Measurements from ENCODE around the gene USP20.

The USP20 gene

DNA sequence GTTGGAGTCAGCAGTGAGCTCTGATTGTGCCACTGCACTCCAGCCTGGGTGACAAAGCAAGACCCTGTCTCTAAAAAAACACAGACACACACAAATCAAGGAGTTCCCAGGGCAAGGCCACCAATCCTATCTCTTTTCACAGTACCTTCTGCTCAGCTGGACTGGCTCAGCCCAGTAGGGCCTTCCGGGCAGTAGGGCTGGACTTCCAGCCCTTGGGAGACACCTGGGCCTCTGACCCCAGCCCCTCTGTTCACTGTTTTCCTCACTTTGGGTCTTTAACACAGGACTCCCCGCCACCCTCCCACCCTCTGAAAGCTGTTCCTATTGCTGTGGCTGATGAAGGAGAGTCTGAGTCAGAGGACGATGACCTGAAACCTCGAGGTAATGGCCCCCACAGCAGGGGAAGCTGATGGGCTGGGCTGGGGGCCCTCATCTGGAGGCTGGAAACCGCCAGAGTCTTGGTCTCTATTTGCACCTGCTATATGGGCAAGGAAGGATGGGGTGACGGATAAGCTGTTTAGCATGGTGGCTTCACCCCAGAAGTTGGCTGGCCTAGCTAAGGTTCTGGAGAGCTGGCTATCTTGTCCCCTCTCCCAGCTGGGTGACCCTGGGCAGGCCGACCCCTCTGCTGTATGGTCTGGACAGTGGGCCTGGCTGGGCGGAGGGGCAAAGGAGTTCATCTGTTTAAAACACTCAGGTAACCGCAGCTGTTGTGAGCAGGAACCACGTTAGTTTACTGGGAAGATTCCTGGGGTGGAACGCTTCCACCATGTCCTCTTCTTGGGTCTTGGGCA is 25.6 kb downstream of the USP20 start:
- peak overlapping the region; percentile 79 for H3K27ac Mint-ChIP-seq
- H3K4me1 Mint-ChIP-seq, result peaks cover 52% of the 10 kb centered on the region
- H3K9me3 Mint-ChIP-seq, result no peaks in the 10 kb centered on the region
- H3K4me3 Mint-ChIP-seq, result no peak overlapping the region
- H3K36me3 Mint-ChIP-seq, result peaks cover 16% of the 10 kb centered on the region
- no peaks in the 10 kb centered on the region for H3K27me3 Mint-ChIP-seq

DNA sequence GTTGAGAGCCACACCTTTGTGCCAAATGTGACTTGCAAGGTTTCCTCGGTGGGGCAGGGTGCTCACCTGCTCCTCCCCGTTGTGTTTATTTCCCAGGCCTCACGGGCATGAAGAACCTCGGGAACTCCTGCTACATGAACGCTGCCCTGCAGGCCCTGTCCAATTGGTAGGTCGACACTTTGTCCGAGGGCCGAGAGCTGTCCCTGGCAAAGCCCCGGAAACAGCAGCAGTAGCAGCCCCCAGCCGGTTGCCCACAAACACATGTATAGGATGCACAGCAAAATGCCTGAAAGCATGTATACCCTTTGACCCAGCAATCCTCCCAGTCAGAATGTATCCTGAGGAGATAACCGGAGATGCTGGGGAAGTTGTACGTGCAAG is 26.2 kb downstream of the USP20 start:
- no peaks in the 10 kb centered on the region for H3K27me3 Mint-ChIP-seq
- H3K4me3 Mint-ChIP-seq, result peak overlapping the region; percentile 36
- peaks cover 14% of the 10 kb centered on the region for H3K36me3 Mint-ChIP-seq
- peaks cover 53% of the 10 kb centered on the region for H3K4me1 Mint-ChIP-seq
- peak overlapping the region; percentile 77 for H3K27ac Mint-ChIP-seq
- H3K9me3 Mint-ChIP-seq, result no peaks in the 10 kb centered on the region

DNA sequence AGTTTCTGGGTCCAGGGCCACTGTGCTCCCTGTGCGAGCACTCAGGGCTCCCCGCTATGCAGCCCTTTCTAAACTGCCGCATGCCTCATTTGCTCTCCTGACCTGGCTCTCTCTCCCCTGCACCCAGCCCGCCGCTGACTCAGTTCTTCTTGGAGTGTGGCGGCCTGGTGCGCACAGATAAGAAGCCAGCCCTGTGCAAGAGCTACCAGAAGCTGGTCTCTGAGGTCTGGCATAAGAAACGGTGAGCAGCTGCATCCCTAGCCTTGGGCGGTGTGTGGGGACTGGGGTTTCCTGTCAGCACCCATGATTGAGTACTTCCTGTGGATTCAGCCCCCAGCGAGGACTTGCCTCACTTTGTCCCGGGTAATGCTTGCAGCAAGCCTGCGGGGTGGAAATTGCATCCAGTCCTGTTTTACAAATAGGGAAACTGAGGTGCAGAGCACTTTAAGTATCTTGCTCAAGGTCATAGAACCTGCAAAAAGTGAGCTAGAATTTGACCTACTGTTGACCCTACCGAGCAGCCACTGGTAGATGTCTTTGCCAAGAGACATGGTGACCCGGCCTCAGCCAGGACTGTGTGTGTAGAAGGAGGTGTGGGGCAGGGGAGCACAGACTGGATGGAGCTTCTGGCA is 27.9 kb downstream of the USP20 start:
- no peaks in the 10 kb centered on the region for H3K9me3 Mint-ChIP-seq
- no peaks in the 10 kb centered on the region for H3K27me3 Mint-ChIP-seq
- peaks cover 14% of the 10 kb centered on the region for H3K36me3 Mint-ChIP-seq
- peaks cover 64% of the 10 kb centered on the region for H3K4me1 Mint-ChIP-seq
- H3K27ac Mint-ChIP-seq, result peak overlapping the region; percentile 82
- H3K4me3 Mint-ChIP-seq, result peak overlapping the region; percentile 51

DNA sequence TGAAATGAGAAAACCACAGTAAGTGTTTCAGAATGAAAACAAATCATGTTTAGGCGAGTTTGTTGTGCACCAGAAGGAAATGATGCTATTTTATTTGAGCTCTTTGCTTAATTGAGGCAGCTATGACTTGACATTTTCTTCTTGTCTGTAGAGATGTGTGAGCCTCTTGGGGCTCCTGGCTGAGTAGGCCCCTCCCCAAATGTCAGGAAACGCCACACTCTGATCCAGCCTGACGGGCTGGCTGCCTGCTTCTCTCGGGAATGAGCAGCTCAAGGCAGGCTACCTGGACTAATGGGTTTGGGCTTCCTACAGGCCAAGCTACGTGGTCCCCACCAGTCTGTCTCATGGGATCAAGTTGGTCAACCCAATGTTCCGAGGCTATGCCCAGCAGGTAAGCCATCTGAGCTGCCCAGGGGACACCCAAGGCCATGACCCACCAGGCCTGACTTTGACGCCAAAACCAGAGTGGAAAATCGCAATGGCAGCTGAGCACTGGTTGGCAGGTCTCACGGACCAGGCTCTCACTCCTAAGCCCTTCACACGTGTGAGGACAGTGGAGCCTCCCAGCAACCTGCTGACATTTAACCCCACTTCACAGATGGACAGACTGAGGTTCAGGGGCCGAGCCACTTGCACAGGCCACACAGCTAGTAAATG is 29.9 kb downstream of the USP20 start:
- peak overlapping the region; percentile 81 for H3K27ac Mint-ChIP-seq
- H3K27me3 Mint-ChIP-seq, result no peaks in the 10 kb centered on the region
- H3K4me3 Mint-ChIP-seq, result peak overlapping the region; percentile 44
- no peaks in the 10 kb centered on the region for H3K9me3 Mint-ChIP-seq
- H3K4me1 Mint-ChIP-seq, result peaks cover 78% of the 10 kb centered on the region
- H3K36me3 Mint-ChIP-seq, result peaks cover 14% of the 10 kb centered on the region

DNA sequence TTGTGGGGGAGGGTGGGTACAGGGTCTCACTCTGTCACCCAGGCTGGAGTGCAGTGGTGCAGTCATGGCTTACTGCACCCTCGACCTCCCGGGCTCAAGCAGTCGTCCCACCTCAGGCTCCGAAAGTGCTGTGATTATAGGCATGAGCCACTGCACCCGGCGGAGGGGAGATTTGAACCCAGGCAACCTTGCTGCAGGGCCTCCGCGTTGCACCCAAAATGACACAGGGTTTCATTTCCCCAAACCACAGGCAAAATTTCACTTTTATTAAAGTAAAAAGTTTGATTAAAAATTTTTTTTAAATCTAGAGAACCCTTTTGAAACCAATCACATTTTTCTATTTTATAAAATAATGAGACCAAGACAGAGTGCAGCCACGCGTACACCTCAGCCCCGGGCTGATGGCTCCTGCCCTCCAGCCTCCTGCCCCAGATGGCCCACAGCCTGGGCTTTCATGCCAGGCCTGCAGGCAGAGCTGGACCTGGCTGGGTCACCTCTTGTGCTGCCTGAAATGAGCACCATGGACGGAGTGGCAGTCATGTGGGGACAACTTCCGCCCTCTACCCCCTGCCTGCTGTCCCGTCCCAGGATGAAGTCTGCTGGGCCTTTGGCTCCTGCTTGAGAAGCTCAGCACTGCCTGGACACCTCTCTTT is 30.5 kb downstream of the USP20 start:
- Mint-ChIP-seq H3K4me1 (peaks cover 76% of the 10 kb centered on the region), H3K9me3 (no peaks in the 10 kb centered on the region), H3K4me3 (no peak overlapping the region), H3K27me3 (no peaks in the 10 kb centered on the region), H3K36me3 (peaks cover 14% of the 10 kb centered on the region), H3K27ac (peak overlapping the region; percentile 96)

DNA sequence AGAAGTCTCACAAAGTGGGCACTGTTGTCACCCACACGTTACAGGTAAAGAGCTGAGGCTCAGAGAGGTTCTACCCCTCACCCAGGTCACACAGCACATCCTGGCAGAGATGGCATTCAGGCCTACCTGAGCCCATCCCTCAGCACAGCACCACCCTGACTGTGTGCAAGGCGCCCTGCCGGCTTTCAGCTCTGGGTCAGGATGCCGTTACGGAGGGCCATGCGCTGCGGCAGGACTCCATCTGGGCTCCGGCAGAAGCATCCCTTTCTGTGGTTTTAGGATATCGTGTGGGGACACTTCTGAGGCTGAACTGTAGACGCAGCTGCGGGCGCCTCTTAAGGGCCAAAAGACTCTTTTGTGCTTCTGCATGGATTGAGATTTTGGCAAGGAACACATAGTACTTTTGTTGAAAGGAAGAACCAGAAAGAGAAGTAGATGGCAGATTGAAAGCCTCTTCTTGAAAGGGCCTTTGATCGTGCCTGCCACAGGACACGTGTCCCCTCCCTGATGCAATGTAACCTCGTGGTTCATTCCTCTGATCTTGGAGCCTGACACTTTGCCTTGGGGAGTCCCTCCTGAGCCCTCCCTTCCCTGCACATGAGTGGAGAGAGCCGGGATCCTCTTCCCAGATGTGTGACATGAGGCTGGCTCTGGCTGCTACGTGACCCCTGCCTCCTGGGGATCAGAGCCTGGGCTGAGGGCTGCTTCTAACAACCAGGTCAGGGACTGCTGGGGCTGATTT is 31.3 kb downstream of the USP20 start:
- Mint-ChIP-seq H3K27me3 (no peaks in the 10 kb centered on the region), H3K4me3 (peak overlapping the region; percentile 49), H3K36me3 (peaks cover 12% of the 10 kb centered on the region), H3K27ac (peak overlapping the region; percentile 96), H3K4me1 (peaks cover 76% of the 10 kb centered on the region), H3K9me3 (no peaks in the 10 kb centered on the region)

DNA sequence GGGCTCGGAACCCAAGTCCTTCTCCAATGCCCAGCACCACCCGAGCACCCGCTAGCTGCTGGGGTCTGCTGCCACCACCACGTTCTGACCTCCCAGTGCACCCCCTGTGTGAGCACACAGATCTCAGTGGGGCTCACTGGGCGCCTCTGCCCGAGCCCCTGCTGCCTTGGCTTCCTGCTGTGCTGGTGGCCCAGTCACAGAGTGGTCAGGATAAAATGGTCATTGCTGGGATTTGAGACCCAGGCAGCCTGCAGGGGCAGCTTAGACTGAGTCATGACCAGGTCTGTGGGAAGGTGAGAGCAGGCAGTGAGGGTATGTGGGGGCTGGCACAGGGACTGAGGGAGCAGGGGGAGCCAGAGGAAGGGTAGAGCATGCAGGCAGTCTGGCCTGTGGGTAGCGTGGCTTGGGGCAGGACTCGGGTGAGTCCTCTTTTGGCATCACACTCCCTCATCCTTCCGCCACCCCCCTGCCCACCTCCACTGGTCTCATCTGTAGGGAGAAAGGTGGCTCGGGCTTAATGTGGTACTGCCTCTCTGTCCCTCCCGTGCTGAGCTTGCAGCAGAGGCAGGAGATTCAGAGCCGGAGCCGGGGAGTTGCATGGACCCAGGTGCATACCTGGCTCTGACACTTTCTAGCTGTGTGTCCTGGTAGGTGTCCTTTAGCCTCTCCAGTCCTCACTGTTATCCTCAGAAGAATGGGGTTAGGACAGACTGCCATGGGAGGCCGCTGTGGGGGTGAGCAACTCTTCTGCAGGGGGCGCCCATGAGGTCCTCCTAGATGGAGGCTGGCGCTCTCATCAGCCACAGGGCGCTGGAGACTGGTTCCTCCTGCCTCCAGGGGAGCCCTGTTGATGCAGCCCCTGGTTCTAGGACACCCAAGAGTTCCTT is 32.1 kb downstream of the USP20 start:
- H3K4me3 Mint-ChIP-seq, result peak overlapping the region; percentile 54

DNA sequence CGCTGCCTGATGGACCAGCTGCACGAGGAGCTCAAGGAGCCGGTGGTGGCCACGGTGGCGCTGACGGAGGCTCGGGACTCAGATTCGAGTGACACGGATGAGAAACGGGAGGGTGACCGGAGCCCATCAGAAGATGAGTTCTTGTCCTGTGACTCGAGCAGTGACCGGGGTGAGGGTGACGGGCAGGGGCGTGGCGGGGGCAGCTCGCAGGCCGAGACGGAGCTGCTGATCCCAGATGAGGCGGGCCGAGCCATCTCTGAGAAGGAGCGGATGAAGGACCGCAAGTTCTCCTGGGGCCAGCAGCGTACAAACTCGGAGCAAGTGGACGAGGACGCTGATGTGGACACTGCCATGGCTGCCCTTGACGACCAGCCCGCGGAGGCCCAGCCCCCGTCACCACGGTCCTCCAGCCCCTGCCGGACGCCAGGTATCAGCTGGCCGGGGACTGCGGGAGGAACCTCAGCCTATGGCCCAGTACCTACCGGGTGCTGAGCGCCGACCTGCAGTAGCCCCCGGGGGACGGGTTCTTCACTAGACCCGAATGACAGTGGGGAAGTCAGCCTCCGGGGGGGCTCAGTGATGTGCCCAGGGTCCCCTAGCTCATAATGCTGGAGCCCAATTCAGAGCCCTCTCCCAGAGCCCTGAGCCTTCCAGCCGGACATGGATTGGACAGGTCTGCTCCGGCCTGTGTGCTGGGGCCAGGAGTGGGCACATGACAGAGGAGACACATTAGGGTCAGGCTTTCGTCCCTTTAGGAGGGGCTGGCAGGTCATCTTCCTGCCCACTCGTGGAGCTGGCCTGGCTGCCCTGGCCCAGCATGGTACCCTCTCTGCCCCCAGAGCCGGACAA is 33.0 kb downstream of the USP20 start:
- peak overlapping the region; percentile 96 for H3K27ac Mint-ChIP-seq
- H3K27me3 Mint-ChIP-seq, result no peaks in the 10 kb centered on the region
- no peaks in the 10 kb centered on the region for H3K9me3 Mint-ChIP-seq
- H3K36me3 Mint-ChIP-seq, result peaks cover 10% of the 10 kb centered on the region
- peaks cover 78% of the 10 kb centered on the region for H3K4me1 Mint-ChIP-seq
- H3K4me3 Mint-ChIP-seq, result peak overlapping the region; percentile 59

More for the DNA sequence above, 32.1 kb downstream of the USP20 start:
- Mint-ChIP-seq H3K36me3 (peaks cover 10% of the 10 kb centered on the region), H3K27me3 (no peaks in the 10 kb centered on the region), H3K9me3 (no peaks in the 10 kb centered on the region), H3K27ac (peak overlapping the region; percentile 96), H3K4me1 (peaks cover 77% of the 10 kb centered on the region)

DNA sequence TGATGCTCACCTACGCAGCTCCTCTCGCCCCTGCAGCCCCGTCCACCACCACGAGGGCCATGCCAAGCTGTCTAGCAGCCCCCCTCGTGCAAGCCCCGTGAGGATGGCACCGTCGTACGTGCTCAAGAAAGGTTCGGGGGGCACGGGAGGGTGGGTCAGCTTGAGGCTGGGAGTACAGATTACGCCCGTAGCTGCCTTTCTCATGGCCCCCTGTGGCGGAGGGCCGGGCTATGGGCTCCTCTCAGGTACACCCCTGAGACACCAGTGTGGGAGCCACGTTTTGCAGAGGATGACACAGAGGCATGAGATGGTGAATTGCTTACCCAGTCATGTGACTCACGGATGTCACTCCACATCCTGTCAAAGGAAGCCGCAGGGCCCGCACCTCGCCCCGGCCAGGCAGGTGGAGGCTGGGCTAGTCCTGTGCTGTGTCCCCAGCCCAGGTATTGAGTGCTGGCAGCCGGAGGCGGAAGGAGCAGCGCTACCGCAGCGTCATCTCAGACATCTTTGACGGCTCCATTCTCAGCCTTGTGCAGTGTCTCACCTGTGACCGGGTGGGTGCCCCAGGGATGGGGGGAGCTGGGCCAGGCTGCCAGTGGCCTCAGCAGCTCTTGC is 33.7 kb downstream of the USP20 start:
- H3K27ac Mint-ChIP-seq, result peak overlapping the region; percentile 88
- no peaks in the 10 kb centered on the region for H3K27me3 Mint-ChIP-seq
- H3K4me1 Mint-ChIP-seq, result peaks cover 76% of the 10 kb centered on the region
- H3K9me3 Mint-ChIP-seq, result no peaks in the 10 kb centered on the region
- peaks cover 9% of the 10 kb centered on the region for H3K36me3 Mint-ChIP-seq
- peak overlapping the region; percentile 59 for H3K4me3 Mint-ChIP-seq

DNA sequence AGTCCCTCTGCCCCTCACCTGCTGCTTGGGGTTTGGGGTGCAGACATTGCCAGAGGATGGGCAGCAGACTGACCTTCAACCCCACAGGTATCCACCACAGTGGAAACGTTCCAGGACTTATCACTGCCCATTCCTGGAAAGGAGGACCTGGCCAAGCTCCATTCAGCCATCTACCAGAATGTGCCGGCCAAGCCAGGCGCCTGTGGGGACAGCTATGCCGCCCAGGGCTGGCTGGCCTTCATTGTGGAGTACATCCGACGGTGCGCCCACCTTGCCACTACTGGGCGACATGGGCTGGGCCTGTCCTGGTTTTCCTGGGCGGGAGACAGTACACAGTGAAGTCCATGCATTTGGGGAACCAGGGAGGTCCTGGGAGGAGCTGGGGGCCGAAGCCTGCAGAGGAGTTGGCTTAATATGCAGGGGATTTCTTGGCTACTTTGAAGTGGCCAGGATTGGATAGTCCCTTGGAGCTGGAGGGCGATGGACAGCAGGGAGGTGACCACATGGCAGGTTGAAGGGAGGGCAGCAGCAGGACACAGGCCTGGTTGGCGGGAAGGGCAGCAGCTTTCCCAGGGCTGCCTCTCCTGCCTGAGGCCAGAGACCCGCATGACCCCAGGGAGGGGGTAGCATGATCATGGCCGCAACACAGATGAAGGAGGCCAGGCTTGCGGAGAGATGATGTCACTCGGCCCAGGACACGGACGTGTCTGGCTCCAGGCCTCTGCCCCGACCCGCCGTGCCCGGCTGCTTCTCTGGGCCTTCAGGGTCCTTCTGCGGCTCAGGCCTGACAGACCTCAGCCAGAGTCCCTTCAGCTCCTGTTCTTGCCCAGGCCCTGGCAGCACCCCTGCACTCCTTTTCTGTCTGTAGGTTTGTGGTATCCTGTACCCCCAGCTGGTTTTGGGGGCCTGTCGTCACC is 34.6 kb downstream of the USP20 start:
- Mint-ChIP-seq H3K27me3 (no peaks in the 10 kb centered on the region), H3K9me3 (no peaks in the 10 kb centered on the region), H3K4me1 (peaks cover 76% of the 10 kb centered on the region), H3K27ac (peak overlapping the region; percentile 88), H3K36me3 (peaks cover 12% of the 10 kb centered on the region), H3K4me3 (peak overlapping the region; percentile 59)

DNA sequence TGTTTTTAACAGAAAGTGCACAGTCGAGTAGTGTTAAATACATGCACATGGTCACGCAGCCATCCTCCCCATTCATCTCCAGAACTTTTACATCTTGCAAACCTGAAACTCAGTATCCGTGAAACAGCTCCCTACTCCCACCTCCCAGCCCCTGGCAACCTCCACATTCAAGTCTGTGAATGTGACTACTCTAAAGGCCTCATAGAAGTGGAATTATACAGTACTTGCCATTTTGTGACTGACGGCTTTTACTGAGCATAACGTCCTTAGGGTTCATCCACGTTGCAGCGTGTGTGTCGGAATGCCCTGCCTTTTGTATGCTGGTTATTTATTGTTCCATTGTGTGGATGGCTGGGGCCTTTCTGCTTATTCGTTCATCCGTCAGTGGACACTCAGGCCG is 35.8 kb downstream of the USP20 start:
- Mint-ChIP-seq H3K27me3 (no peaks in the 10 kb centered on the region), H3K27ac (peak overlapping the region; percentile 63), H3K36me3 (peaks cover 11% of the 10 kb centered on the region), H3K4me3 (peak overlapping the region; percentile 30), H3K9me3 (no peaks in the 10 kb centered on the region), H3K4me1 (peaks cover 69% of the 10 kb centered on the region)

DNA sequence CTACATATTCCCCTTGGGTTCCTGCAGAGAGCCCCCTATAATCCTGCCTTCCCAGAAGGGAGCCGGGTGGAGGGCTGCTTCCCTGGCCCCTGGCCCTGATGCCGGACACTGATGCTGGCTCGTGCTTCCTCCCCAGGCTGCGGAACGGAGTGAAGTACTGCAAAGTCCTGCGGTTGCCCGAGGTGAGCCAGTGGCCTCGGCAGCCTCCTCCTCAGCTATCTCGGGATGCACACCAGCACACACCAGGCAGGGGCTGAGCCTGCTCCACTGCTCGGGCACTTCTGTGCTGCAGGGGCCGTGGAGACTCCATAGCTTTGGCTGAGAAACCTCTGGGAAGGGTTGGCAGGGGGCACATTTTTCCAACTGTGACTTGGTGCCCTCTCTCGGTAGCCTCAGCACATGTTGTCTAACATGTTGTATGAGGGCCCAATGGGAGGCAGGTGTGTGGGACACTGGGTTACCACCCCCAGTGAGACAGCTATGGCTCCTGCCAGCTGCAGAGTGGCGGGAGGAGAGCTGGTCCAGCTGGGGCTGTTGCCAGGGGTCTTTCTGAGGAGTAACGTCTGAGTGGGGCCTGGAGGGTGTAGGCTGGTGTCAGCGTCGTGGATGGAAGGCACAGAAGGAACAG is 38.4 kb downstream of the USP20 start:
- Mint-ChIP-seq H3K4me1 (peaks cover 47% of the 10 kb centered on the region), H3K27ac (peak overlapping the region; percentile 49), H3K9me3 (no peaks in the 10 kb centered on the region), H3K4me3 (peak overlapping the region; percentile 42), H3K36me3 (peaks cover 10% of the 10 kb centered on the region), H3K27me3 (no peaks in the 10 kb centered on the region)
